Activated naive CD8-positive, alpha-beta T cell (primary cell): ENCODE measurements around the gene MGST3.
"Not testable (repeated sequence)": the region's sequence is repeated elsewhere in the genome, so short reads cannot be mapped to it uniquely, and the experiment has no call there.

Experiments used
- H3K27ac Mint-ChIP-seq: one replicate; pipeline ENCODE4 v1.8.0; 2021; ENCODE audit warnings: mixed read lengths
- H3K27me3 Mint-ChIP-seq: one replicate; pipeline ENCODE4 v1.8.0; 2021; ENCODE audit warnings: mixed read lengths
- H3K36me3 Mint-ChIP-seq: one replicate; pipeline ENCODE4 v1.8.0; 2021; ENCODE audit warnings: mixed read lengths
- H3K4me1 Mint-ChIP-seq: one replicate; pipeline ENCODE4 v1.8.0; 2021; ENCODE audit warnings: low read depth, mixed read lengths
- H3K4me3 Mint-ChIP-seq: one replicate; pipeline ENCODE4 v1.8.0; 2021; ENCODE audit warnings: mild to moderate bottlenecking, mixed read lengths
- H3K9me3 Mint-ChIP-seq: one replicate; pipeline ENCODE4 v1.8.0; 2021; ENCODE audit warnings: low read depth, mixed read lengths

The MGST3 gene

GRCh38 chr1:165630629-165631341 lies at the start of gene MGST3:
MGST3 (plus strand) TSS chr1:165631234; CDS start chr1:165649848, 18,614 bp downstream.
- Mint-ChIP-seq H3K36me3 (no peaks in the 10 kb centered on the region), H3K4me3 (no peak within 1 kb of the TSS), H3K9me3 (no peaks in the 10 kb centered on the region), H3K4me1 (peaks cover 18% of the 10 kb centered on the region), H3K27me3 (no peaks in the 10 kb centered on the region), H3K27ac (peak within 1 kb of the TSS; percentile 81)

GRCh38 chr1:165581926-165582325 lies 49.1 kb upstream of the MGST3 start:
- Mint-ChIP-seq H3K27ac (no peak overlapping the region), H3K36me3 (no peaks in the 10 kb centered on the region), H3K9me3 (no peaks in the 10 kb centered on the region), H3K4me1 (no peaks in the 10 kb centered on the region), H3K4me3 (no peak overlapping the region), H3K27me3 (peaks cover 11% of the 10 kb centered on the region)

GRCh38 chr1:165586398-165586797 lies 44.6 kb upstream of the MGST3 start:
- Mint-ChIP-seq H3K27ac (no peak overlapping the region), H3K27me3 (peaks cover 30% of the 10 kb centered on the region), H3K4me3 (no peak overlapping the region), H3K36me3 (no peaks in the 10 kb centered on the region), H3K4me1 (no peaks in the 10 kb centered on the region), H3K9me3 (no peaks in the 10 kb centered on the region)

DNA sequence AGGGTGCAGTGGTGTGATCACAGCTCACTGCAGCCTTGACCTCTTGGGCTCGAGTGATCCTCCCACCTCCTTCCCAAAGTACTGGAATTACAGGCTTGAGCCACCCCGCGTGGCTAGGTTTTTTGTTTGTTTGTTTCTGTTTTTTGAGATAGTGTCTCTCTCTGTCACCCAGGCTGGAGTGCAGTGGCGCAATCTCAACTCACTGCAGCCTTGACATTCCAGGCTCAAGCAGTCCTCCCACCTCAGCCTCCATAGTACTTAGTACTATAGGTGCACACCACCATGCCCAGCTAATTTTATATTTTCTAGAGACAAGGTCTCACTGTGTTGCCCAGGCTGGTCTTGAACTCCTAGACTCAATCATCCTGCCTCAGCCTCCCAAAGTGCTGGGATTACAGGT lies 39.6 kb upstream of the MGST3 start:
- H3K4me3 Mint-ChIP-seq, H3K27ac Mint-ChIP-seq, H3K4me1 Mint-ChIP-seq, H3K36me3 Mint-ChIP-seq, H3K9me3 Mint-ChIP-seq: not testable (repeated sequence)
- peaks cover 43% of the 10 kb centered on the region for H3K27me3 Mint-ChIP-seq

DNA sequence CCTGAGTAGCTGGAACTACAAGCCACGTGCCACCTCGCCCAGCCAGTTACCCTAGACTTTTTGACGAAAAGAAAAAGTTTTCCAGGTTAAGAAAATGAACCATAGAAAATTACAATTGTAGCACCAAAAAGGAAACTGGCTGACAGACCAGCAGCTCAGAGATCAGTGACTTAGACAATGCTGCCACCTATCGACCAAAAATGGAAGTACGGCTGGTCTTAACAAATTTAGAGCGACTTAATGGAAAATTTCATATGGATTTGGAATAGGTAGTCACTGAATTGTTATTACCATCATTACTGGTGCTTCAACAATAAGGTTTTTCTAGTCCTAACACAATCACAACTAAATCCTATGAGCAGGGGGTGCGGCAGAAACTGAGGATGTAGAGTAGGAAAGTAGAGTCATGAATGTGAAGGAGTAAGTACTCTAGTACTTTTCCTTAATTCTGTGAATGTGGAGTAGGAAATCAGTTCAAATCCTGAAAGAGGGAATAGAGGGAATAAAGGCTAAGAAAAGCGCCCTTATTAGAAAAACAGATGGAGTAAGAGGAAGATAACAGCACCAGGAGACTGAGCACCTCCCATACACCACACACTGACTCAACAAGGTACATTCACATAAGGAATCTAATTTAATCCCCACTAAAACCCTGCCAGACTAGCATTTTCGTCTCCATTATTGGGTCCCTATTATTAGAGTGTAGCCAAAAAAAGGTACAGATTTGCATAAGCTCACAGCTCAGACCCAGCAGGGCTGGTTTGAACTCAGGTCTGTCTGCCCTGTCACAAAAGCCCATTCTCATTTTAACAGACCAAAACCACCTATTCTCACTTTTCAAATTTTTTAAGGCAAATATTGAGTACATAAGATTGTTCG lies 37.9 kb upstream of the MGST3 start:
- peaks cover 43% of the 10 kb centered on the region for H3K27me3 Mint-ChIP-seq
- H3K4me1 Mint-ChIP-seq: peaks cover 12% of the 10 kb centered on the region
- no peak overlapping the region for H3K27ac Mint-ChIP-seq
- H3K9me3 Mint-ChIP-seq: no peaks in the 10 kb centered on the region
- H3K36me3 Mint-ChIP-seq: no peaks in the 10 kb centered on the region
- no peak overlapping the region for H3K4me3 Mint-ChIP-seq

- Mint-ChIP-seq H3K27me3 (peaks cover 33% of the 10 kb centered on the region), H3K4me1 (peaks cover 23% of the 10 kb centered on the region), H3K27ac (no peak overlapping the region), H3K36me3 (no peaks in the 10 kb centered on the region), H3K4me3 (no peak overlapping the region), H3K9me3 (no peaks in the 10 kb centered on the region)
Measured at GRCh38 chr1:165595246-165595938, 35.6 kb upstream of the MGST3 start.

DNA sequence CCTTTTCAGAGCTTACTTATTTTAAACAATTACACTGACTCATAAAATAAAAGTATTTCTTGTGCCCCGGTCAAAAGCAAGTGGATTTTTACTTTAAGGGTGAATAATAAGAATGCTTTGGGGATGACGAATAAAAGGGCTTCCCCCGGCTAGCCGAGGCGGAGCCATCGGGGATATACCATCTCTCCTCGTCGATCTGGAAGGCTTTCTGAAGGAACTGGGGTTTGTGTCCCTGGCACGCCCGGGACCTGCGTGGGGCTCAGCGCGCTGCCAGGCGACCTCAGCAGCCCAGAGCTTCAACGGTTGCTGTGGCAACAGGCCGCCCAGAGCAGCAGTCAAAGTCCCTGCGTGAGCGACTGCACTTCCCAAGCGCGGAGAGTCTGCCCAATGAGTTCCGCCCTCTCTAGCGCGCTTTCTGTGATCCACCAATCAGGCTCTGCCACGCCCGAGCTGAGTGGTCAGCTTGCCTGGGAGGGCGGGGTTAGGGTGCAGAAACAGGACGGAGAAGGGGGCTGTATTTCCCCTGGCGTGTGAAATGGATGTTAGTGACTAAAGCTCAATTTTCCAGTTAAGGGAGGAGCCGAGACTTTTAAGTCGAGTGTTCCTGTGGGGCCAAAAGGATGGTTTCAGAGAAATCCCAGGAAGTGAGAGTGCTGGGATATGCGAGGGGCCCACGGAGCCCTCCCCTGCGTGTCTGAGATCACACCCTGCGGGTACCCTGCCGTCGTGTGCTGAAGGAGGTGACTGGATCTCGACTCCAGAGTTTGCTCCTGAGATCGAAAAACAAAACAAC lies 33.0 kb upstream of the MGST3 start:
- no peaks in the 10 kb centered on the region for H3K36me3 Mint-ChIP-seq
- H3K27me3 Mint-ChIP-seq: peaks cover 20% of the 10 kb centered on the region
- H3K9me3 Mint-ChIP-seq: no peaks in the 10 kb centered on the region
- H3K4me1 Mint-ChIP-seq: peaks cover 22% of the 10 kb centered on the region
- peak overlapping the region; percentile 89 for H3K4me3 Mint-ChIP-seq
- H3K27ac Mint-ChIP-seq: peak overlapping the region; percentile 83

DNA sequence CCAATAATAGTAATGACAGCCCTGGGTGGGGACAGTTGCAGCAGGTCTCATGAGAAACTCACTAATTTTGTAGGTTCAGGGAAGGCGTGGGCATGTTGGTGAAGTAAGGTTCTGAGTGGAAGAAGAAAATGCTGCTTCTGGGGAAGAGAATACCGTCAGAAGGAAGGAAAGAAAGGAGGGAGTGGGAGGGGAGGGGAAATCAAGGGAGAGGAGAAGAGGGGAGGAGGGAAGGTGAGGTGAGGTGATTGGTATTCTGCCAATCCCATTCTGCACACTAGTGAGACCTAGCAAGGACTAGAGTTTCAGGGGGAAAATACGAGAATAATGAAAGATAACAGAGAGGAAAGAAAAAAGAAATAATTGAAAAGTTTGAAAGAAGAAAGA lies 32.4 kb upstream of the MGST3 start:
- peaks cover 22% of the 10 kb centered on the region for H3K4me1 Mint-ChIP-seq
- H3K9me3 Mint-ChIP-seq: no peaks in the 10 kb centered on the region
- H3K36me3 Mint-ChIP-seq: no peaks in the 10 kb centered on the region
- H3K4me3 Mint-ChIP-seq: peak overlapping the region; percentile 89
- peaks cover 16% of the 10 kb centered on the region for H3K27me3 Mint-ChIP-seq
- H3K27ac Mint-ChIP-seq: peak overlapping the region; percentile 83

GRCh38 chr1:165600793-165601192 lies 30.2 kb upstream of the MGST3 start:
- Mint-ChIP-seq H3K27ac (no peak overlapping the region), H3K36me3 (no peaks in the 10 kb centered on the region), H3K9me3 (no peaks in the 10 kb centered on the region), H3K4me3 (no peak overlapping the region), H3K27me3 (peaks cover 6% of the 10 kb centered on the region), H3K4me1 (peaks cover 22% of the 10 kb centered on the region)

- H3K27me3 Mint-ChIP-seq: peaks cover 6% of the 10 kb centered on the region
- no peak overlapping the region for H3K4me3 Mint-ChIP-seq
- peaks cover 6% of the 10 kb centered on the region for H3K4me1 Mint-ChIP-seq
- H3K36me3 Mint-ChIP-seq: no peaks in the 10 kb centered on the region
- H3K27ac Mint-ChIP-seq: no peak overlapping the region
- H3K9me3 Mint-ChIP-seq: no peaks in the 10 kb centered on the region
Measured at GRCh38 chr1:165603810-165604209, 27.2 kb upstream of the MGST3 start.

GRCh38 chr1:165605246-165605645 lies 25.8 kb upstream of the MGST3 start:
- Mint-ChIP-seq H3K4me1 (peaks cover 2% of the 10 kb centered on the region), H3K36me3 (no peaks in the 10 kb centered on the region), H3K27me3 (peaks cover 8% of the 10 kb centered on the region), H3K27ac (no peak overlapping the region), H3K4me3 (no peak overlapping the region), H3K9me3 (no peaks in the 10 kb centered on the region)

GRCh38 chr1:165606676-165607075 lies 24.4 kb upstream of the MGST3 start:
- not testable (repeated sequence) for H3K9me3 Mint-ChIP-seq, H3K4me1 Mint-ChIP-seq, H3K27ac Mint-ChIP-seq, H3K27me3 Mint-ChIP-seq, H3K36me3 Mint-ChIP-seq, H3K4me3 Mint-ChIP-seq

DNA sequence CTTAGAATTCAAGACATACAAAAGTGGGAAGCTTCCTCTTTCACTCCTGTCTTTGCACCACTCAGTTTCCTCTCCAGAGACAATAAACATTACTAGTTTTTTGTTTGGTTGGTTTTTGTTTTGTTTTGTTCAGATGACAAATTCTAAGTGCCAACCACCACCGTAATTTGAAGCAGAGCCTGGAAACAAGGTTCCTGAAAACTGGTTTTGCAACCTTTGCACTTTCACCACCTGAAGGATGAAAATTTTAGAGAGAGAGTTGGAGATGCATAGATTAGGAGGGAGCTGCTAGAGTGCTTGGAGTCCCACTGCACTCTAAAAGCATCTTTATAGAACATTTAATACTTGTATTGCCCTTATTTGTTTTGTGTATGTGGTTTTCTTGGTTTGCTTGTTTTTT lies 20.2 kb upstream of the MGST3 start:
- Mint-ChIP-seq H3K9me3 (peaks cover 4% of the 10 kb centered on the region), H3K36me3 (peaks cover 4% of the 10 kb centered on the region), H3K4me3 (no peak overlapping the region), H3K27me3 (peaks cover 12% of the 10 kb centered on the region), H3K4me1 (no peaks in the 10 kb centered on the region), H3K27ac (no peak overlapping the region)

GRCh38 chr1:165612062-165612461 lies 19.0 kb upstream of the MGST3 start:
- H3K27ac Mint-ChIP-seq: no peak overlapping the region
- peaks cover 13% of the 10 kb centered on the region for H3K27me3 Mint-ChIP-seq
- H3K9me3 Mint-ChIP-seq: peaks cover 4% of the 10 kb centered on the region
- H3K4me1 Mint-ChIP-seq: no peaks in the 10 kb centered on the region
- peaks cover 4% of the 10 kb centered on the region for H3K36me3 Mint-ChIP-seq
- H3K4me3 Mint-ChIP-seq: no peak overlapping the region
